Fibroblast of pulmonary artery (primary cell): ENCODE measurements around the gene MEGF6.

ENCODE experiments used
- DNase-seq: peaks from one replicate; pipeline ENCODE4 v3.0.0-alpha.2; 2010; ENCODE audit warnings: low read depth
- H3K4me3 ChIP-seq: replicated peaks from 2 replicates; pipeline ENCODE4 v1.5.1; 2011; ENCODE audit warnings: low read depth, mild to moderate bottlenecking, control low read depth, low read length, moderate library complexity
- CTCF ChIP-seq: IDR thresholded peaks from 2 replicates; pipeline ENCODE4 v1.5.1; 2011; ENCODE audit warnings: mild to moderate bottlenecking, control low read depth, low read length, inconsistent platforms; ENCODE audit errors: missing control alignments

The MEGF6 gene

GRCh38 chr1:3551290-3551678, 60.0 kb downstream of the MEGF6 start:
- TF ChIP-seq CTCF: no peak
- no peak overlapping the region for H3K4me3 ChIP-seq
- no peak for DNase-seq

- no peak for DNase-seq
- no peak overlapping the region for H3K4me3 ChIP-seq
- no peak for TF ChIP-seq CTCF
Observed at GRCh38 chr1:3550511-3551289, 60.6 kb downstream of the MEGF6 start.

- TF ChIP-seq CTCF: no peak
- H3K4me3 ChIP-seq: no peak overlapping the region
- DNase-seq: no peak
Observed at GRCh38 chr1:3548895-3549294, 62.4 kb downstream of the MEGF6 start.

GRCh38 chr1:3548156-3548893, 63.0 kb downstream of the MEGF6 start:
- no peak for TF ChIP-seq CTCF
- H3K4me3 ChIP-seq: no peak overlapping the region
- peak; percentile 51 for DNase-seq

- TF ChIP-seq CTCF: no peak
- no peak overlapping the region for H3K4me3 ChIP-seq
- DNase-seq: no peak
Observed at GRCh38 chr1:3547055-3548005, 64.0 kb downstream of the MEGF6 start.

- no peak for DNase-seq
- H3K4me3 ChIP-seq: no peak overlapping the region
- TF ChIP-seq CTCF: no peak
Observed at GRCh38 chr1:3546048-3546384, 65.3 kb downstream of the MEGF6 start.
